ENCODE measurements around the gene SLC29A3.
A peak's percentile ranks its signal among the peaks of the same experiment; 100 is the strongest.
"Not testable (repeated sequence)": the region's sequence is repeated elsewhere in the genome, so short reads cannot be mapped to it uniquely, and the experiment has no call there.

Gene SLC29A3

DNA sequence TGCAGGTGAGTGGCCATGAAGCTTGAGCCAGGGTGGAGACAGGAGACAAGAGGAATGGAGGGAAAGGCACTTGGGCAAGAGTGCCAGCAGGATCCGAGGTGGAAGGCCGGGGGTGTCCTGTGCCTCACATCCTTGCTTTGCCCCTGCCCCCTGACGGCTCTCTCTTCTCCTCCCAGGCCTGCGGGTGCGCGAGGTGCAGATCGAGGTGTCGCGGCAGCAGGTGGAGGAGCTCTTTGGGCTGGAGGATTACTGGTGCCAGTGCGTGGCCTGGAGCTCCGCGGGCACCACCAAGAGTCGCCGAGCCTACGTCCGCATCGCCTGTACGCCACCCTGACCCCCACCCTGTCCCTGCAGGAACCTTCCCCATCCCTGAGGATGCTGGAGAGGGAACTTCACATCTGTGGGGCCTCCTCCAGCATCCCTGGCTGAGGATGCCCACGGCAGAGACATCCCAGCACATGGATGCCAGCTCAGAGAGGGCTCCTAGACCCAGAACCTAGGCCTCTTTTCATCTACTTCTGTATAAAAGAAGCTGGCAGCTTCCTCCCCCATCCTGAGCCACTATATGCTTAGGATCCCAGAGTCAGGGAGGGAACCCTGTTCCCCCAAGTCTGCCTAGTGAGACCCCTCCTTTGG, 34.4 kb upstream of the SLC29A3 start:
- no peak for DNase-seq

DNA sequence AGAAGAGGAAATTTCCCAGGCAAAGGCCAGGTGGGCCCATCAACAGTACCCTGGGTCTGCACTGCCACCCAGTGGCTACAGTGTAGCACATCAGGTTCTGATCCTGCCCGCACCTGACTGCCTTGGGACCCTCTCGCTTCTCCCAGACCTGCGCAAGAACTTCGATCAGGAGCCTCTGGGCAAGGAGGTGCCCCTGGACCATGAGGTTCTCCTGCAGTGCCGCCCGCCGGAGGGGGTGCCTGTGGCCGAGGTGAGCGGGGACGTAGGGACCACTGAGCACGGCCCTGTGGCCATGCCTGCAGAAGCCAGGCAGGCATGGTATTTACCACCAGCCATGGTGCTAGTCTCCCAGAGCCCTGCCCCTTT, 33.9 kb upstream of the SLC29A3 start:
- peak in 1 of 2 experiments; percentile 26 for DNase-seq

DNA sequence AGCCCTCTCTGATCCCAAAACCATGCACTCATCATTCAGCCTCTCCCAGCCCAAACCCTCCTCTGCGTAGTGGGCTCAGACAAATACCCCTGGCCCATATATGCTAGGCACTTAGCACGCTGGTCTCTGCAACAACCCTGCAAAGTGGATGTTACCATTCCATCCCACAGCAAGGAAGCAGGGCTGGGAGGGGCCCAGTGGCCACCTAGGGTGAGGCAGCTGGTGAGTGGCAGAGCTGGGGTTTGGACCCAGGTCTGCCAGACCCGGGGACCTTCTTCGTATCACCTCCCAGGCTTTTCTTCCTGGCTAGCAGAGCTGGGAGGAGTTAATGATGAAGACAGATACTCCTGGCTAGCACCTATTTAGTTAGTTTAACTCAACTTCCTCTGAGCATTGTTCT, 33.1 kb upstream of the SLC29A3 start:
- no peak for DNase-seq

DNA sequence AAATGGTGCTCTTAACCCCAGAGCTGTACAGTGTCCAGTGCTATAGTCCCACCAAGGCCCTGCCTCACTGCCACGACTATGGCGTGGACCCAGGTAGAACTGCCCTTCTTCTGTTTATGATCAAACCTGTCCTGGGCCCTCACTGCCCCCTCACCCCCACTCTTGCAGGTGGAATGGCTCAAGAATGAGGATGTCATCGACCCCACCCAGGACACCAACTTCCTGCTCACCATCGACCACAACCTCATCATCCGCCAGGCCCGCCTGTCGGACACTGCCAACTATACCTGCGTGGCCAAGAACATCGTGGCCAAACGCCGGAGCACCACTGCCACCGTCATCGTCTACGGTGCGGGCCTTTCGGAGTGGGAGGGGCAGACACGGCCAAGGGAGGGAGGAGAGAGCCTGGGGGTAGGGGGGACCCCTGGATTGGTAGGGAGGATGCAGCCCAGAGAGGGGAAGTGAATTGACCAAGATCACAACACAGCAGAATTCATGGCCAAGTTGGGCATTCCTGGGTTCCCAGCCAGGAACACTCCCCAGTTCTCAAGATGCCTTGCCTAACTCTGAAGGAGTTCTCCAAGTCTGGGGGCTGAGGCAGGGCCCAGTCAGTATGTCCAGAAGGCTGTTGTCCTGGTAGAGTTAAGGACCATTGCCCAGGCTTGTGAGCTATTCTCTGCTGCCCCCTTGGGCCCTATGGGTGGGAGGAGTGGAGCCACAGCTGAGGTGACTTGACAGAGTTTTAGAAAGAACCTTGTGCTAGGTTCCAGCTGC, 32.4 kb upstream of the SLC29A3 start:
- DNase-seq: no peak

DNA sequence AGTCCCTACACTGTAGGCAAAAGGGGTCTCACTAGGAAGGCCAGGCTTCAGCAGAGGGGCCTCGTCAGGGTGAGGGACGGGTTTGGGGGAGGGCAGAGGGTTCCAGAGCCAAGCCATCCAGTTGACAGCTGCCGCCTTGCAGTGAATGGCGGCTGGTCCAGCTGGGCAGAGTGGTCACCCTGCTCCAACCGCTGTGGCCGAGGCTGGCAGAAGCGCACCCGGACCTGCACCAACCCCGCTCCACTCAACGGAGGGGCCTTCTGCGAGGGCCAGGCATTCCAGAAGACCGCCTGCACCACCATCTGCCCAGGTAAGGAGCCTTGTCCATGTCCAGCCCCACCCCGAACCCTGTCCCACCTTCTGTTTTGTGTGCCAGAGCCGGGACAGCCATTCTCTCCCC, 31.6 kb upstream of the SLC29A3 start:
- DNase-seq: no peak

DNA sequence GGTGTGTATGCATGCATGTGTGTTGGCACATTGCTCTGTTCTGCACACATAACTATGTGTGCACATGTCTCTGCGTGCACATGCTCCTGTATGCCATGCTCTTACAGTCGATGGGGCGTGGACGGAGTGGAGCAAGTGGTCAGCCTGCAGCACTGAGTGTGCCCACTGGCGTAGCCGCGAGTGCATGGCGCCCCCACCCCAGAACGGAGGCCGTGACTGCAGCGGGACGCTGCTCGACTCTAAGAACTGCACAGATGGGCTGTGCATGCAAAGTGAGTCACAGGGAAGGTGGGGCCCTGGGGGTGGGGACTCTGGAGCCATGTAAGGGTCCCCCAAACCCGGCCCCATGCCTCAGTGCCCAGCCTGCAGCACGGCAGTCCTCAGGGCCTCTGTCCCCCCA, 30.6 kb upstream of the SLC29A3 start:
- DNase-seq: no peak

DNA sequence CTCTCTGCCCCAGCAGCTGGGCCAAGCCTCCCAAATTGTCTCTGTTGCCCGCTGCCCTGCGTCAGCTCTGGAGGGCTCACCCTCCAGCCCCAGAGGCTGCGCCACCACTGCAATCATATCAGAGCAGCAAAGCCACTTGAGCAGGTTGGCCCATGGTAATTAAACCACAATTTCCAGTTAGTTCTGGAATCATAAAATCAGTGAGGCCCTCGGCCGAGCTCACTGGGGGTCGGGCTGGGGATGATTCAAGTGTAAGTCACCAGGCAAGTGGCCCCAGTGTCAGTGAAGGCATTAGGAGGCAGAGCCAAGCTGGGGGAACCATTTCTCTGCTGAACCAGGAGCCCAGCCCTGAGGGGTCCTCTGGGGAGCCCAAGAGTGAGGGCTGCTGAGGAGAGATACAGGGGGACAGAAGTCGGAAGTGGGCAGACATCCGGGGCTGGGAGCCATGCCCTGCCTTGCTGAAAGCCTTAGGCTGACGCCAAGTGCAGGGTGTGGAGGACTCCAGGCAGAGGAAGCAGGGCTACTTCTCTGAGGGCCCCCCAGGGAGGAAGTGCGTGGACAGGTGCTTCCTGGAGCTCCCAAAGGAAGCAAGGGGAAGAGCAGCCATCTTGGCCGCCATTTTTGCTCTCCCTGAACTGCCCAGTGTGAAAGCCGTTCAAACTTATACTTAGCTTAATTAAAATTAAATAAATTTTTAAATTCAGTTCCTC, 29.5 kb upstream of the SLC29A3 start:
- DNase-seq: no peak

DNA sequence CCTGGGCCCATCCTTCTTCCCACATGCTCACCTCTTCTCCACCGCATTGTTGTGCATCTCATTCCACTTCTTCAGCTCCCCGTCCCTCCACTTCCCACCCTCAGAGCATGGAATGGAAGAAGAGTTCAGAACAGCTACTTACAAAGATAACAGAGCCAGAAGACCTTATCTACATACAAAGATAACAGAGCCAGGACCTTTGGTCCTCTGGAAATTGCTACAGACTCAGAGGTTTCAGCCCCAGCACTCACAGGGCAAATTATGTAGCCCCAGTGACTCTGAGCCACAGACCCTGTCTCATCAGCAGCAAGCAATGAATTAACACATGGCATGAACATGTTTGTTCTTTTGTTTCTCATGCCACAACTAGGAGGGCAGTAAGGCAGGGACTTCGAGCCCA, 28.7 kb upstream of the SLC29A3 start:
- DNase-seq: no peak

DNA sequence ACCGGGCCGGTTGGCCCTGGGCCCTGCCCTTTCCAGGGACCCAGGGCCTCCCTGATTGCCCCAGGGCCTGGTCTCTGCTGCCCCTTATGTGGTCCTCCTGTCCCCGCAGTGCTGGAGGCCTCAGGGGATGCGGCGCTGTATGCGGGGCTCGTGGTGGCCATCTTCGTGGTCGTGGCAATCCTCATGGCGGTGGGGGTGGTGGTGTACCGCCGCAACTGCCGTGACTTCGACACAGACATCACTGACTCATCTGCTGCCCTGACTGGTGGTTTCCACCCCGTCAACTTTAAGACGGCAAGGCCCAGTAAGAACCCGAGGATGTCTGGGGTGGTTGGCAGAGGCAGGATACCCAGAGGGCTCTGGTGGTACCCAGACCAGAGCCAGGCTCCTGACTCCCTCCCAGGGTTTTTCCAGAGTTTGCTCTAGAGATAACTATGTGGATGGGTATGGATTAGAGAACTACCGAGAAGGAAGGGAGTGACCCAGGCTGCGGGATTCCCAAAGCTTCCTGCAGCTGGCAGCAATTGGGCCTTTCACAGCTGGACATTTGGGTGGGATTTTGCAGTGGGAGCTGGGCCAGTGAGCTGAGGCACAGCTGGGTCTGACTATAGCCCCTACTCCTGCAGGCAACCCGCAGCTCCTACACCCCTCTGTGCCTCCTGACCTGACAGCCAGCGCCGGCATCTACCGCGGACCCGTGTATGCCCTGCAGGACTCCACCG, 28.1 kb upstream of the SLC29A3 start:
- no peak for DNase-seq

DNA sequence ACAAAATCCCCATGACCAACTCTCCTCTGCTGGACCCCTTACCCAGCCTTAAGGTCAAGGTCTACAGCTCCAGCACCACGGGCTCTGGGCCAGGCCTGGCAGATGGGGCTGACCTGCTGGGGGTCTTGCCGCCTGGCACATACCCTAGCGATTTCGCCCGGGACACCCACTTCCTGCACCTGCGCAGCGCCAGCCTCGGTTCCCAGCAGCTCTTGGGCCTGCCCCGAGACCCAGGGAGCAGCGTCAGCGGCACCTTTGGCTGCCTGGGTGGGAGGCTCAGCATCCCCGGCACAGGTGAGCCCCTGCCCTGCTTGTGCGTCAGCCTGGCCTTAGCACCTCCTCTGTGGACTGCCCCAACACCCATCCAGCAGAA, 27.5 kb upstream of the SLC29A3 start:
- DNase-seq: no peak

DNA sequence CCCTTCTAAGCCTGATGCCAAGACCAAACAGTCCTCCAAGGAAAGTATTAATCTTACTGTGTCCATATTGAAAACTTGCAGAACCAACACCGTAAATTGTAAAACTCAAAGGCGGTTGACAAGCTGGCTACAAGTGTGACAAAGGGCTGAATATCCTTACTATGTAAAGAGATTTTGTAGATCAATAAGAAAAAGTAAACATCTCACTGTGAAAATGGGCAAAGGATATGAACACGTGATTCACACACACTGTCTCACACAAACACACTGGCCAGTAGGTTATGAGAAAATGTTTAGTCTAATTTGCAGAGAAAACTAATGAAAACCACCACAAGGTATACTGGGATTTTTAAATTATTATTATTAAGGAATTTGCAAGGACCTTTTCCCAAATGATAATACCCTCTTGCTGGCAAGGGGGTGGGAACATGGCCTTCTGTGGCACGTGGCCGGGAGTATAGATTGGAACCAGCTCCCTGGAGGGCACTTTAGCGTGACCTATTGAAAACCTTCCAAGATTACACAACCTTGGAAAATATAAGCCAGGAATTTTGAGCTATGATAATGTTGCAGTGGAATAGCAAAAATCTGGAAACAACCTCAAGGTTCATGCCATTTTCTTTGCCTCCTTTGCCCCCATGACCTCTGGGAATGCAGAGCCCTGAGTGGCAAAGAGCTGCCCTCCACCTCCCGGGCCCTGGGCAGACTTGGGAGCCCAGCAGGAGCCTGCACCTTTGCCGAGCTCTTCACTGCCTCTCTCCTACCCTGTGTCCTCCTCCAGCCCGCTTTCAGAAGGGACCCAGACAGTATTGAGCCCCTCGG, 26.2 kb upstream of the SLC29A3 start:
- no peak for DNase-seq

DNA sequence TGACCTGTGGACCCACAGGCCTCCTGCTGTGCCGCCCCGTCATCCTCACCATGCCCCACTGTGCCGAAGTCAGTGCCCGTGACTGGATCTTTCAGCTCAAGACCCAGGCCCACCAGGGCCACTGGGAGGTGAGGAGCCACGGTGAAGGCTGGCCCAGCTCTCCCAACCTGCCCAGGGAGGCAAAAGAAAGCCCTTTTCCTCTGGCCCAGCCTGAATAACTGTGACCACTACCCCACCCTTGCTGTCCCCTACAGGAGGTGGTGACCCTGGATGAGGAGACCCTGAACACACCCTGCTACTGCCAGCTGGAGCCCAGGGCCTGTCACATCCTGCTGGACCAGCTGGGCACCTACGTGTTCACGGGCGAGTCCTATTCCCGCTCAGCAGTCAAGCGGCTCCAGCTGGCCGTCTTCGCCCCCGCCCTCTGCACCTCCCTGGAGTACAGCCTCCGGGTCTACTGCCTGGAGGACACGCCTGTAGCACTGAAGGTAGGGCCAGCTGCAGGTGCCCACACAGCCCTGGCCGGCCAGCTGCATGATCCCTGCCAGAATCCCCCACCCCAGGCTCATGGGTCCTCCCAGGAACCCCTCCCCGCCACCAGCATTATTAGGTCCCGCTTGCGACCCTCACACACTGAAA, 25.5 kb upstream of the SLC29A3 start:
- no peak for DNase-seq

DNA sequence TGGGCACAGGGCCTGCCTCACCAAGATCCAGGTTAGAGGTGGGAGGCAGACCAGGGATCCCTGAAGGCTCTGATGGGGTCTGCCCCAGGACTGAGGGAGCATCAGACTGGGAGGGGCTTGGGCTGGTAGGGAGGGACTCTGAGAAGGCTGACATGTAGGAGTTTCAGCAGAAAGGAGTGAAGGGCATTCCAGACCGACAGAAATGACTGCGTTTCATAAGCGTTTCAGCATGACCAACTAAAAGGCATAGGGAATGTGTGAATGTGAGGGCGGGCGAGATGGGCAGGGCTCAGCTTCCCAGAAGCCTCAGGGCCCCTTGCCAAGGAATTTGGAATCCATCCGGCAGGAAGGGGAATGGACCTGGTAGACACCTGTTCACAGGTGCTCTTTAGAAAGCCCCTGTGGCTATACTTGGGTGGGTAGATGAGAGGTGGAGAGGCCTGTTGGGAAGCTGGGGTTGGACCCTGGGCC, 24.9 kb upstream of the SLC29A3 start:
- no peak for DNase-seq

DNA sequence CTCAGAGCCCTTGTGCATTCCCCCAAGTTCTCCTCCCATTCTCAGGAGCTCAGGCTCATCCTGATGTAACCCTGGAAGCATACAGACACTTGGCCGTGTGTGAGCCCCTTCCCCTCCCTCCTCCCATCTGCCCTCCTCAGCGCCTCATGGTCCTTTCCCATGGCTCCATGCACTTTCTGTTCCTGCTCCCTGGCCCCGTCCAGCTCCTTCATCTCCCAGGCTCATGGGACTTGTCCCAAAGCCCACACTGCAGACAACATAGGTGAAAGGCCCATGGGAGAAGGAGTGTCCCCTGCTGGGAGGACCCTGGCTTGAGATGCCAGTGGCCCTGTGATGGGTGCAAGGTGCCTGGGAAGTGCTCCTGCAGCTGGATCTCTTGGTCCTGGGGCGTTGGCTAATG, 24.2 kb upstream of the SLC29A3 start:
- no peak for DNase-seq

DNA sequence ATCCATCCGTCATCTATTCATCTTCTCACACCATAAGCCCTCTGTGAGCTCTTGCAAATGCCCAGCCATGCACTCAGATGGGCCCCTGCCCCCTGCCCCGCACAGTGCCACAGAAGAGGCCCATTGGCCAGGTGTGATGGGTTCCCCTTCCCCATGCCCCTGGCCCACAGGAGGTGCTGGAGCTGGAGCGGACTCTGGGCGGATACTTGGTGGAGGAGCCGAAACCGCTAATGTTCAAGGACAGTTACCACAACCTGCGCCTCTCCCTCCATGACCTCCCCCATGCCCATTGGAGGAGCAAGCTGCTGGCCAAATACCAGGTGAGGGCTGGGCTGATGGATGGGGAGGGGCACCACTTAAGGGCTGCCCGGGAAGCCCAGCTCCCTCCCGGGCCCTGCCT, 23.4 kb upstream of the SLC29A3 start:
- DNase-seq: no peak

DNA sequence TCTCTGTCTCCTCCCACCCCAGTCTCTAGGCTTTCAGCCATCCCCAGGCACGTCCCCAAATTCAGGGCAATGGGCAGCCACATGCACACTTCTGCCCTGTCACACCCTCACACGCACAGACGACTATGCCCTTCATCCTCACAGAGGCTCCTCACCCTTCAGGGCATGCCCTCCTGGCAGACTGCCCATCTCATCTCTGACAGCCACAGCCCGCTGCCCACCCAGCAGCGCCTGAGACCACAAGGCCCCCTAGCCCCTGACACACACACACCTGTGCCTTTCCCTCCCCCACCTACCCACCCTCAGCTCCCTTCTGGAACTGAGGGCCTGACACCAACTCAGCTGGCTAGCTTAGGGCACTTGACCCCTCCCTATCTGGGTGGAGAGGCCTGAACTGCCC, 23.0 kb upstream of the SLC29A3 start:
- DNase-seq: no peak

DNA sequence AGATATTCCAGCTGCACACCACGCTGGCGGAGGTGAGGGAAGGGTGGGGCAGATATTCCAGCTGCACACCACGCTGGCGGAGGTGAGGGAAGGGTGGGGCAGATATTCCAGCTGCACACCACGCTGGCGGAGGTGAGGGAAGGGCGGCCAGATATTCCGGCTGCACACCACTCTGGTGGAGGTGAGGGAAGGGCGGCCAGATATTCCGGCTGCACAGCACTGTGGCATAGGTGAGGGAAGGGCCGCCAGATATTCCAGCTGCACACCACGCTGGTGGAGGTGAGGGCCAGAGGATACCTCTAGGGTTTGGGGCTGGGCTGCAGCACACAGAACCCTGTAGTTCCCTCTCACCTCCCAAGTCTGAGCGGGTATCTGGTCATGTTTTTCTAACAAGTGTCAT, 22.2 kb upstream of the SLC29A3 start:
- DNase-seq: not testable (repeated sequence)

DNA sequence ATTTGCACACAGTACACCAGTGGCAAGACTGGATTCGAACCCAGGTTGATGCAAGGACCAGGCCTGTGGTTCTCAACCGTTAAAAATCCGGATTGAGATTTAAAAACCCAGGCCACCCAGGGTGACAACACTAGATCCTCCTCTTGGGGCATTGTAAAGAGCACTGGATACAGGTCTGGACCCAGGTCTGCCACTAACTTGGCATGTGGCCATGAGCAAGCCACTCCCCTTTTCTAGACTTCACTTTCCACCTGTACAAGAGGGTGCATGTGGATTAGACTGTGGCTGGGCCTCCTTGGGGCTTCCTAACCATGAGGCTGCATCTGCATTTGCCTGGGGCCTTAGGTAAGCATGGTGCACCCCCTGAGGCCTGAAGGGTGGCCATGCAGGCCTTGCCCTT, 21.7 kb upstream of the SLC29A3 start:
- no peak for DNase-seq

DNA sequence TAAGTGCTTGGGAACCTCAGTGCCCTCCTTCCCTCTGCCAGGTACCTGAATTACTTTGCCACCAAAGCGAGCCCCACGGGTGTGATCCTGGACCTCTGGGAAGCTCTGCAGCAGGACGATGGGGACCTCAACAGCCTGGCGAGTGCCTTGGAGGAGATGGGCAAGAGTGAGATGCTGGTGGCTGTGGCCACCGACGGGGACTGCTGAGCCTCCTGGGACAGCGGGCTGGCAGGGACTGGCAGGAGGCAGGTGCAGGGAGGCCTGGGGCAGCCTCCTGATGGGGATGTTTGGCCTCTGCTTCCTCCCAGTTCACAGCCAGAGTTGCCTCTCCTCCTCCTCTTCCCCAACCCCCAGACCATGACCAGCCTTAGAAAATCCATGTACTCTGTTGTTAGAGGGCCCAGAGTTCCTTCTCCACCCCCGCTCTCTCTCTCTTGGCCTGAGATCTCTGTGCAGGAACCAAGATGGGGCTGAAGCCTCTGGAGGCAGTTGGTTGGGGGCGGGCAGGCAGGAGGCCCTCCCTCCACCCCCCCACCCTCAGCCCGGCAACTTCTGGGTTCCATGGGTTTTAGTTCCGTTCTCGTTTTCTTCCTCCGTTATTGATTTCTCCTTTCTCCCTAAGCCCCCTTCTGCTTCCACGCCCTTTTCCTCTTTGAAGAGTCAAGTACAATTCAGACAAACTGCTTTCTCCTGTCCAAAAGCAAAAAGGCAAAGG, 19.8 kb upstream of the SLC29A3 start:
- no peak for DNase-seq

DNA sequence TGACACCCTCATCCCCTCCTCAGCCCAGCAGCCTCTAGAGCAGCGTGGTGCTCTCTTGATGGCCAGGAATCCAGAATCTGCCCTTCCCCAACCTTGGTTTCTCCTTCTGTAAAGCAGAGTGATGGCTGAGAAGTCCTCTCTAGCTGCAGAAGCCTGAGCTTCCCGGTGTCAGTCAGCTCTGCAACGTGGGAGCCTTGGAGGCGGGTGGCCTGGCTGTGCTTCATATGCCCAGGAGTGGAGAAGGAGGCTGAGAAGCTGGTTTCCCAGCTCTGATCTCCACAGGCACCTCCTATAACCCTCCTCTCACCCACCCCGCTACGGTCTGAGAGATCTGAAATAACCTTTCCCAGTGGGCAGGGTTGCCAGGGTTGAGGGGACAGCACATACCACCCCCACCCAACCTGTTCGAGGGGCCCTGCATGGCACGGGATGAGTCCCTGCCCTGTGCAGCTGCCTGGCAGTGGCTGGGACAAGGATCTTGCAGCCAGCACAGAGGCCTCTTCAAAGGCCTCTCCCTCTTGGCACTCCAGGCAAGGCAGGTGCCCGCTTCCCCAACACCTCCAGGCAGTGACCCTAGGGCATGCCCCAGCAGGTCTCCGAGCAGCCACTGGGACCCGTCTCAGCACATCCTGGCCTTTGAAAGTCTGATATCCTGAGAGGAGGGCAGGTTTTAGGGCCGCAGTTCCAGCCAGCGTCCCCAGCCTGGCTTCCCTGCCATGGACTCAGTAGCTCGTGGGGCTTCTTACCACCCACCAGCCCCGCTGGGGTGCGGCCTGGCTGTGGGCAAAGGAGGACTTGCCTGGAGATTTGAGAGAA, 18.3 kb upstream of the SLC29A3 start:
- no peak for DNase-seq

Data from stimulated activated CD4-positive, alpha-beta T cell treated with anti-CD3 and anti-CD28 coated beads, Interleukin-4, amount 100 ng/mL, for 4 hours (primary cell).